Calu3 (cell line): Measurements from ENCODE around the gene PRPH2. TPM values are rescaled to one million over a fixed set of nuclear protein-coding genes. Genes with fewer than 3 reads are reported as not detected.

Source experiments
- BruUV-seq: library from RNA; stranded (reverse); fragments of 400-500 nt; replicated peaks from 2 replicates; lab custom pipeline; 2021; lab: Mats Ljungman, UMichigan
- CTCF ChIA-PET: fragments of 300-600 bp; sonication (Branson Sonifier 250); formaldehyde crosslinking; loops from one replicate; lab custom pipeline; 2022; ENCODE audit warnings: antibody characterized with exemption; lab: Charles Lee
- DNase-seq: peaks from one replicate; pipeline ENCODE4 v3.0.0; 2022
- H3K27ac Mint-ChIP-seq: one replicate; pipeline ENCODE4 v1.8.0; 2022; ENCODE audit warnings: mixed read lengths; ENCODE audit not compliant: unreplicated experiment
- H3K27me3 Mint-ChIP-seq: one replicate; pipeline ENCODE4 v1.8.0; 2022; ENCODE audit warnings: mixed read lengths; ENCODE audit not compliant: unreplicated experiment
- H3K36me3 Mint-ChIP-seq: one replicate; pipeline ENCODE4 v1.8.0; 2022; ENCODE audit warnings: mild to moderate bottlenecking, moderate library complexity, mixed read lengths; ENCODE audit not compliant: insufficient read depth, unreplicated experiment
- H3K4me1 Mint-ChIP-seq: one replicate; pipeline ENCODE4 v1.8.0; 2022; ENCODE audit warnings: mild to moderate bottlenecking, low read depth, mixed read lengths; ENCODE audit not compliant: unreplicated experiment
- H3K4me3 Mint-ChIP-seq: one replicate; pipeline ENCODE4 v1.8.0; 2022; ENCODE audit warnings: mild to moderate bottlenecking, low read depth, moderate library complexity, mixed read lengths; ENCODE audit not compliant: unreplicated experiment
- H3K9me3 Mint-ChIP-seq: one replicate; pipeline ENCODE4 v1.8.0; 2022; ENCODE audit warnings: low read depth, mixed read lengths; ENCODE audit not compliant: unreplicated experiment
- intact Hi-C: fragments of 100-400 bp; cut with micrococcal nuclease; formaldehyde crosslinking; loops from one replicate; pipeline ENCODE4 v1.10.0; 2022; ENCODE audit not compliant: unreplicated experiment
- total RNA-seq: library from RNA; stranded (reverse); gene quantifications from 2 replicates; pipeline ENCODE4 v1.2.3, GENCODE V29; 2022
- TF ChIP-seq, protein P1 (sequence below): fragments of 200-600 bp; IDR thresholded peaks from one replicate; pipeline ENCODE4 v1.8.0; 2022; ENCODE audit warnings: antibody characterized with exemption; ENCODE audit not compliant: unreplicated experiment

PRPH2 gene
- total RNA-seq, 1 experiment from 2014 or later, result not detected

DNA sequence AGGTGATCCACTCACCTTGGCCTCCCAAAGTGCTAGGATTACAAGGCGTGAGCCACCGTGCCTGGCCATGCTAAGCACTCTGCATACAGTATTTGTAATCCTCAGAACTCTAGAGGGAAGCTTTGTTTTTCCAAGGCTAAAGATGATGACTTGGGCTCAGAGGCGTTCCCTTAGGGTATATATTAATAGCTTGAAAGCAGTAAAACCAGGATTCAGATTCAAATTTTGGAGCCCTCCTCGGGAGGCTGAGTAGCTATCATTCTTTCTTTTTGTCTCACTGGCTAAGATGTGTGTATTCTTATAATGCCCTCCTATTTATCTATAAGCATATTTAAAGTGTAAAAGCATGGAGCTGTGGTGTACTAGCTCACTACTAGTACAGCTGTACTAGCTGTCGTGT lies 68.5 kb downstream of the PRPH2 start:
- no peaks in the 10 kb centered on the region for H3K27me3 Mint-ChIP-seq

DNA sequence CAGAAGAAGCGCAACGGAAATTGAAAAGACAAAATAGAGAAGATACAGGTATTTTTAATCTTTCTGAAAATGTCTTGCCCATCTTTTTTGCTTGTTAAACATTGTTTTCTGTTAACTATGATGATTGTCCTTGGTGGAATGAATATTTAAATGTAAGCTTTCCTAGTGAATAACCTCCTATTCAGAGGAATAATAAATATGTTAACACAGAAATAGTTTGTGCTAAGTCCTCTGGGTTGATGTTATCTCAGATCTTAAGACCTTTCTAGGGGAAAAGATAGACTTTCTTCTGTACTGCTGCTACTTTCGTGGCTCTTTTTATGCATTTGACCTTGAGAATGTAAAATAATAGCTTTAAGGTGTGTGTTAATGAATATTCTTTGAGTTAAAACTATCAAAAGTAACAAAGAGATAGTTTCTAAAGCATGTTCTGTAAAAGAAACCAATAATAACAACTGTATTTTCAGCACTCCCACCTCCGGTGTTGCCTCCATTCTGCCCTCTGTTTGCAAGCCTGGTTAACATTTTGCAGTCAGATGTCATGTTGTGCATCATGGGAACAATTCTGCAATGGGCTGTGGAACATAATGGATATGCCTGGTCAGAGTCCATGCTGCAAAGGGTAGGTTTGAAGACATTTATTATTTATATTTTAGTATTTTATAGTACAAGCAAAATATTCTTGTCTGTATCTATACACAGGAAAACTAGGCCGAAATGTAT lies 70.2 kb downstream of the PRPH2 start:
- DNase-seq, result no peak
- peaks cover 45% of the 10 kb centered on the region for H3K36me3 Mint-ChIP-seq

More for the DNA sequence above, 68.5 kb downstream of the PRPH2 start:
- no peak for DNase-seq
- Mint-ChIP-seq H3K4me3 (no peak overlapping the region), H3K4me1 (no peaks in the 10 kb centered on the region), H3K36me3 (peaks cover 51% of the 10 kb centered on the region), H3K27ac (no peak overlapping the region), H3K9me3 (no peaks in the 10 kb centered on the region)
- TF ChIP-seq, protein P1, sequence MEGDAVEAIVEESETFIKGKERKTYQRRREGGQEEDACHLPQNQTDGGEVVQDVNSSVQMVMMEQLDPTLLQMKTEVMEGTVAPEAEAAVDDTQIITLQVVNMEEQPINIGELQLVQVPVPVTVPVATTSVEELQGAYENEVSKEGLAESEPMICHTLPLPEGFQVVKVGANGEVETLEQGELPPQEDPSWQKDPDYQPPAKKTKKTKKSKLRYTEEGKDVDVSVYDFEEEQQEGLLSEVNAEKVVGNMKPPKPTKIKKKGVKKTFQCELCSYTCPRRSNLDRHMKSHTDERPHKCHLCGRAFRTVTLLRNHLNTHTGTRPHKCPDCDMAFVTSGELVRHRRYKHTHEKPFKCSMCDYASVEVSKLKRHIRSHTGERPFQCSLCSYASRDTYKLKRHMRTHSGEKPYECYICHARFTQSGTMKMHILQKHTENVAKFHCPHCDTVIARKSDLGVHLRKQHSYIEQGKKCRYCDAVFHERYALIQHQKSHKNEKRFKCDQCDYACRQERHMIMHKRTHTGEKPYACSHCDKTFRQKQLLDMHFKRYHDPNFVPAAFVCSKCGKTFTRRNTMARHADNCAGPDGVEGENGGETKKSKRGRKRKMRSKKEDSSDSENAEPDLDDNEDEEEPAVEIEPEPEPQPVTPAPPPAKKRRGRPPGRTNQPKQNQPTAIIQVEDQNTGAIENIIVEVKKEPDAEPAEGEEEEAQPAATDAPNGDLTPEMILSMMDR, result no peak
- no TSS peak for BruUV-seq
- intact Hi-C loops, result no loop called here
- CTCF ChIA-PET, result interaction anchor here (0.7 kb wide), 1 partner anchor 32 kb away, joined by 3 read pairs; no protein-coding TSS in a partner anchor

More for the DNA sequence above, 70.2 kb downstream of the PRPH2 start:
- BruUV-seq, result no TSS peak
- H3K4me3 Mint-ChIP-seq, result no peak overlapping the region
- no peak overlapping the region for H3K27ac Mint-ChIP-seq
- intact Hi-C loops, result no loop called here
- CTCF ChIA-PET, result interaction anchor here (0.7 kb wide), 1 partner anchor 765 kb away, joined by 3 read pairs; no protein-coding TSS in a partner anchor
- TF ChIP-seq, protein P1, result no peak
- no peaks in the 10 kb centered on the region for H3K9me3 Mint-ChIP-seq
- no peaks in the 10 kb centered on the region for H3K27me3 Mint-ChIP-seq
- H3K4me1 Mint-ChIP-seq, result no peaks in the 10 kb centered on the region

Other genes with a start within 250 kb of the PRPH2 start
- gene UBR2, start 158.6 kb downstream of the PRPH2 start, total RNA-seq, result 32.4 and 32.9 TPM in 2 replicates
- 36.2 and 42.7 TPM in 2 replicates for gene TBCC, start 23.5 kb upstream of the PRPH2 start, total RNA-seq
- gene BICRAL, start 59.5 kb upstream of the PRPH2 start, total RNA-seq, result 17.6 and 19.2 TPM in 2 replicates
- gene RPL7L1, start 157.0 kb upstream of the PRPH2 start, total RNA-seq, result 144 and 154 TPM in 2 replicates
- not detected in 2 replicates for gene PTCRA, start 193.5 kb upstream of the PRPH2 start, total RNA-seq
- gene CNPY3, start 206.9 kb upstream of the PRPH2 start, total RNA-seq, result 57.9 and 60.7 TPM in 2 replicates
- gene GNMT, start 238.2 kb upstream of the PRPH2 start, total RNA-seq, result 0.45 TPM in 1 of 2 replicates, not detected in the other